Memory B cell (primary cell): ENCODE data around the gene KCNQ1OT1.

Experiments used
- ATAC-seq: fragments of 150-1000 bp; cut with Tn5 transposase; 2 replicates; pipeline ENCODE4 v1.10.0; 2021; ENCODE audit warnings: low read depth, mild to moderate bottlenecking, moderate library complexity
- DNase-seq, 2 donors: peaks; one replicate each; pipeline ENCODE4 v3.0.0; 2022; ENCODE audit warnings: low spot score in 2 of 2
- H3K27ac Mint-ChIP-seq: one replicate; pipeline ENCODE4 v1.8.0; 2022; ENCODE audit warnings: mild to moderate bottlenecking, moderate library complexity, mixed read lengths
- H3K27me3 Mint-ChIP-seq: one replicate; pipeline ENCODE4 v1.8.0; 2022; ENCODE audit warnings: mixed read lengths
- H3K36me3 Mint-ChIP-seq: one replicate; pipeline ENCODE4 v1.8.0; 2022; ENCODE audit warnings: mild to moderate bottlenecking, mixed read lengths
- H3K4me1 Mint-ChIP-seq: one replicate; pipeline ENCODE4 v1.8.0; 2022; ENCODE audit warnings: mixed read lengths
- H3K4me3 Mint-ChIP-seq: one replicate; pipeline ENCODE4 v1.8.0; 2022; ENCODE audit warnings: mild to moderate bottlenecking, moderate library complexity, mixed read lengths
- H3K9me3 Mint-ChIP-seq: one replicate; pipeline ENCODE4 v1.8.0; 2022; ENCODE audit warnings: mixed read lengths

The KCNQ1OT1 gene

DNA sequence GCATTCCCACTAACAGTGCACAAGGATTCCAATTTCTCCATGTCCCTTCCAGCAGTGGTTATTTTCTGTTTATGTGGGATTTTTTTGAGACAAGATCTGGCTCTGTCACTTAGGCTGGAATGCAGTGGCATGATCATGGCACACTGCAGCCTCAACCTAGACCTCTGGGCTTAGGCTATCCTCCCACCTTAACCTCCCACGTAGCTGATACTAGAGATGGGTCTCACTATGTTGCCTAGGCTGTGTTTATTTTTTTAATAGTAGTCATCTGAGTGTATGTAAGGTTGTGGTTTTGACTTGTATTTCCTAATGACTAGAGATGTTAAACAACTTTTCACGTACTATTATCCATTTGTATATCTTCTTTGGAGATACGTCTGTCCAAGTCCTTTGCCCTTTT, 74.6 kb downstream of the KCNQ1OT1 start:
- DNase-seq (no peak), ATAC-seq (no peak)
- no peaks in the 10 kb centered on the region for H3K27me3 Mint-ChIP-seq
- H3K4me1 Mint-ChIP-seq: peaks cover 5% of the 10 kb centered on the region
- H3K36me3 Mint-ChIP-seq: peaks cover 65% of the 10 kb centered on the region
- peaks cover 8% of the 10 kb centered on the region for H3K9me3 Mint-ChIP-seq
- no peak overlapping the region for H3K4me3 Mint-ChIP-seq
- no peak overlapping the region for H3K27ac Mint-ChIP-seq

DNA sequence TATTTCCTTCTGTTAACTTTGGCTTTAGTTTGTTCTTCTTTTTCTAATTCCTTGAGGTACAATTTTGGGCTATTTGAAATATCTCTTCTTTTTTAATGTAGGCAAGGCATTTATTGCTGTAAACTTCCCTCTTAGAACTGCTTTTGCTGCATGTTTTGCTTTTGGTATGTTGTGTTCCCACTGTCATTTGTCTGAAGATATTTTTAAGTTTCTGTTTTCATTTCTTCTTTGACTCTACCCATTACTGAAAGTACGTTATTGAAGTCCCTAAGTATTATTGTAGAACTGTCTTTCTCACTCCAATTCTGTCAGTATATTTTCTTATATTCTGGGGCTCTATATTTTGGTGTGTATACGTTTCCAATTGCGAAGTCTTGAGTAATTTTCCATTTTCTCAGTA, 77.9 kb downstream of the KCNQ1OT1 start:
- Mint-ChIP-seq H3K9me3 (no peaks in the 10 kb centered on the region), H3K4me1 (peaks cover 7% of the 10 kb centered on the region), H3K36me3 (peaks cover 53% of the 10 kb centered on the region), H3K27me3 (no peaks in the 10 kb centered on the region), H3K27ac (no peak overlapping the region), H3K4me3 (no peak overlapping the region)
- no peak for ATAC-seq
- DNase-seq: no peak

GRCh38 chr11:2612884-2613571, 86.8 kb downstream of the KCNQ1OT1 start:
- no peak overlapping the region for H3K4me3 Mint-ChIP-seq
- peaks cover 61% of the 10 kb centered on the region for H3K36me3 Mint-ChIP-seq
- H3K27me3 Mint-ChIP-seq: no peaks in the 10 kb centered on the region
- H3K27ac Mint-ChIP-seq: no peak overlapping the region
- DNase-seq (no peak), ATAC-seq (no peak)
- peaks cover 6% of the 10 kb centered on the region for H3K4me1 Mint-ChIP-seq
- peaks cover 20% of the 10 kb centered on the region for H3K9me3 Mint-ChIP-seq

DNA sequence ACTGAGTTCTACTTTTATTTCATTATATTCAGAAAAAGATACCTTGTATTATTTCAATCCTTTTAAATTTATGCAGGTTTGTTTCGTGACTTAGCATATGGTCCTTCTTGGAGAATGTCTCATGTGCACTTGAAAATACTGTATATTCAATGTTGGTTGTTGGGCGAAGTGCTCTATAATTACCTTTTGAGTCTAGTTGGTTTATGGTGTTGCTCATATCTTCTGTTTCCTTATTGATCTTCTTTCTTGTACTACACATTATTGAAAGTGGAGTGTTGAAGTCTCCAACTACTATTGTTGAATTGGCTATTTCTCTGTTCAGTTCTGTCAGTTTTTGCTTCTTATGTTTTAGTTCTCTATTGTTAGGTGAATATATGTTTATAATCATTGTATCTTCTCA, 90.4 kb downstream of the KCNQ1OT1 start:
- H3K27me3 Mint-ChIP-seq: no peaks in the 10 kb centered on the region
- no peak overlapping the region for H3K4me3 Mint-ChIP-seq
- H3K9me3 Mint-ChIP-seq: peaks cover 20% of the 10 kb centered on the region
- DNase-seq (no peak), ATAC-seq (no peak)
- peaks cover 6% of the 10 kb centered on the region for H3K4me1 Mint-ChIP-seq
- no peak overlapping the region for H3K27ac Mint-ChIP-seq
- H3K36me3 Mint-ChIP-seq: peaks cover 70% of the 10 kb centered on the region

- H3K27ac Mint-ChIP-seq: no peak overlapping the region
- no peak for ATAC-seq
- H3K4me1 Mint-ChIP-seq: no peaks in the 10 kb centered on the region
- no peak overlapping the region for H3K4me3 Mint-ChIP-seq
- H3K27me3 Mint-ChIP-seq: no peaks in the 10 kb centered on the region
- peaks cover 51% of the 10 kb centered on the region for H3K36me3 Mint-ChIP-seq
- no peak for DNase-seq
- peaks cover 13% of the 10 kb centered on the region for H3K9me3 Mint-ChIP-seq
Observed at GRCh38 chr11:2599561-2600189, 100.1 kb downstream of the KCNQ1OT1 start.

DNA sequence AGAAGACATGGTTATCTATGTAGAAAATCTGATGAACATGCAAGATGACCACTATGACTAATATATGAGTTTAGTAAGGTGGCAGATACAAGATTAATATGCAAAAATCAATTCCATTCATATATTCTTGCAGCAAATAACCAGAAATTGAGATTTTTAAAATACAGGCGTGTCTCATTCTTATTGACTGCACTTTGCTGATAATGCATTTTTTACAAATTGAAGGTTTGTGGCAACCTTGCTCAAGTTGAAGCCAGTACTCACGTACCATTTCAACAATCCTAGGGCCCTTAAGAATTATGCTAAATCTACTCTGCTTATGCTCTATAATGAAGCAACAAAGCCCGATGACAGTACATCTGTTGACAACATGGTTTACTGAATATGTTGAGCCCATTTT, 104.6 kb downstream of the KCNQ1OT1 start:
- H3K4me3 Mint-ChIP-seq: no peak overlapping the region
- DNase-seq: no peak
- no peaks in the 10 kb centered on the region for H3K4me1 Mint-ChIP-seq
- no peak overlapping the region for H3K27ac Mint-ChIP-seq
- no peak for ATAC-seq
- H3K27me3 Mint-ChIP-seq: no peaks in the 10 kb centered on the region
- H3K9me3 Mint-ChIP-seq: peaks cover 8% of the 10 kb centered on the region
- H3K36me3 Mint-ChIP-seq: peaks cover 50% of the 10 kb centered on the region

DNA sequence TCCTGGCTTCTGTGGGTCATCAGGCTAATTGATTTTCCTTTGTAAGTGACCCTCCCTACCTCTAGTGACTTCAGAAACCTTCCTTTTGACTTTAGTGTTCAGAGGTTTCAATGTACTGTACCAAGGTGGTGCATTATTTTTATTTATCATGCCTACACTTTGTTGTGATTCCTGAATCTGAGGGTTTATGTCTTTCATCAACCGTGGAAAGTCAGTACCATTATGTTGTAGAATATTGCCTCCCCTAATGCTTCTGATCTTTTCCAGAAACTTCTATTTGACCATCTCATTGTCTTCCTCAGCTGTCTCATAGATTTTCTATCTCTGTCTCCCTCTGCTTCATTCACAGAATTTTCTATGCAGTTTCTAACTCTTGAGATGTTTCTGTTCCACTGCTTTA, 105.5 kb downstream of the KCNQ1OT1 start:
- no peak for ATAC-seq
- no peak for DNase-seq
- Mint-ChIP-seq H3K36me3 (peaks cover 44% of the 10 kb centered on the region), H3K4me3 (no peak overlapping the region), H3K27ac (no peak overlapping the region), H3K27me3 (no peaks in the 10 kb centered on the region), H3K4me1 (no peaks in the 10 kb centered on the region), H3K9me3 (peaks cover 8% of the 10 kb centered on the region)

DNA sequence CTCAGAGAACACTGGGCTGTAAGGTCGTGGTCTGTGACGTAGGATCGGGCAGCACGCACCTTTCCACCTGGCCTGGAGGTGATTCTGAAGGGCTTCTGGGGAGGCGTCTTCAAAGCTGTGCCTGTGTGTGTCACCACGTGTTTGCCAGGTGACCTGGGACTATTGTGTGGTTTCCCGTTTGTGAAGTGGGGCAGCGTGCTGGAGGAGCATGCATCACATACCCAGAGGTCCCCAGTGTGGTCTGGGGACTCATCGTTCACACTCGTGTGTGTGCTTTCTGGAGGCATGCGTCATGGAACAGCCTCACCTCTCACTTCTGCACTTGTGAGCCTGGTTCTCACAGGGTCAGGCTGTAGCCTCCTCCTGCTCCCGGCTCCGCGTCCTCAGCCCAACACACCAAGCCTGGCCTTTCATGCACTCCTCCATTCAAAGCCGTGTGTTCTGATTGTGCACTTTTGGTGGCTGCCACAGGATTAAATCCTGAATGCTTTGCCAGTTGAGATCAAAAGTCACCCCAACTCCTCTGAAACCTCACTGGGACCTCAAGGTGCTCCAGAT, 106.3 kb downstream of the KCNQ1OT1 start:
- ATAC-seq: no peak
- Mint-ChIP-seq H3K36me3 (peaks cover 45% of the 10 kb centered on the region), H3K4me1 (no peaks in the 10 kb centered on the region), H3K27ac (no peak overlapping the region), H3K9me3 (peaks cover 8% of the 10 kb centered on the region), H3K4me3 (no peak overlapping the region), H3K27me3 (no peaks in the 10 kb centered on the region)
- no peak for DNase-seq

- no peaks in the 10 kb centered on the region for H3K27me3 Mint-ChIP-seq
- H3K4me3 Mint-ChIP-seq: no peak overlapping the region
- no peak overlapping the region for H3K27ac Mint-ChIP-seq
- no peak for DNase-seq
- no peaks in the 10 kb centered on the region for H3K4me1 Mint-ChIP-seq
- peaks cover 6% of the 10 kb centered on the region for H3K9me3 Mint-ChIP-seq
- no peak for ATAC-seq
- H3K36me3 Mint-ChIP-seq: peaks cover 42% of the 10 kb centered on the region
Observed at GRCh38 chr11:2592559-2593392, 107.0 kb downstream of the KCNQ1OT1 start.

- no peak for ATAC-seq
- Mint-ChIP-seq H3K27me3 (no peaks in the 10 kb centered on the region), H3K4me3 (no peak overlapping the region), H3K4me1 (no peaks in the 10 kb centered on the region), H3K9me3 (peaks cover 5% of the 10 kb centered on the region), H3K27ac (no peak overlapping the region), H3K36me3 (peaks cover 36% of the 10 kb centered on the region)
- DNase-seq: no peak
Observed at GRCh38 chr11:2591805-2592204, 108.0 kb downstream of the KCNQ1OT1 start.

DNA sequence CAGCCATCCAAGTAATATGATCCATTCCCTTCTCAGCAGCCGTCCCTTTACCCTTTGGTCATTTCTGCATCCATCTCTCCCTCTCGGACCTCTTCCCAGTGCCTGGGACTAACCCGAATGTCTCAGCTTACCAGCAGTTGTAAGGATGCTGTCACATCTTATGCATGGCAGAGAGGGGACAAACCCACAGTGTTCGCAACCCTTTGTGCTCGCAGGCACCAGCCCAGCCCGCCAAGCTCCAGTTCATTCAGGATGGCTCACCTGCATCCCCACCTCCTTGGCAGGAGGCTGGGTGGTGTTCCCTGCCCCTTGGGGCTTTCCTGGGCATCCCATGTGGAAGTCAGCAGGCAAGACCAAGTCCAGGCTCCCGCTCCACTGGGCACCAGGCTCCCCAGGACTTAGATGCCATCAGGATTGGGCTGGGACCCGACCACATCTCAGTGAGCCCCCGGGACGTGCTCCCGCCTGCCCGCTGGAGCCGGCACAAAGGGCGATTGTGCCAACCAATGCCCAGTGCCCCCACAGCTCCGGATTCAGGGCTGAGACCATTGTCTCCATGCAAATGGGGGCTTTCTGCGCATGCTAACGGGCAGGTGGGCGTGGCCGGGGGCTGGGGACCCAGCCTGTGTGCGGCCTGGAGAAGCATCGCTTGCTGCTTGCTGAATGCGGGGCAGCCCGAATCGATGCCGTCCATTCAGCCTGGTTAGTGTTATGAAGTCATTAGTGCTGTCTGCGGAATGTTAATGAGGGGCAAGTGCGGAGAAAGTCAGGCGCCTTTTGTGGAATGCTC, 108.6 kb downstream of the KCNQ1OT1 start:
- Mint-ChIP-seq H3K4me3 (no peak overlapping the region), H3K36me3 (peaks cover 33% of the 10 kb centered on the region), H3K9me3 (peaks cover 2% of the 10 kb centered on the region), H3K27me3 (no peaks in the 10 kb centered on the region), H3K27ac (no peak overlapping the region), H3K4me1 (no peaks in the 10 kb centered on the region)
- DNase-seq: no peak
- ATAC-seq: no peak

DNA sequence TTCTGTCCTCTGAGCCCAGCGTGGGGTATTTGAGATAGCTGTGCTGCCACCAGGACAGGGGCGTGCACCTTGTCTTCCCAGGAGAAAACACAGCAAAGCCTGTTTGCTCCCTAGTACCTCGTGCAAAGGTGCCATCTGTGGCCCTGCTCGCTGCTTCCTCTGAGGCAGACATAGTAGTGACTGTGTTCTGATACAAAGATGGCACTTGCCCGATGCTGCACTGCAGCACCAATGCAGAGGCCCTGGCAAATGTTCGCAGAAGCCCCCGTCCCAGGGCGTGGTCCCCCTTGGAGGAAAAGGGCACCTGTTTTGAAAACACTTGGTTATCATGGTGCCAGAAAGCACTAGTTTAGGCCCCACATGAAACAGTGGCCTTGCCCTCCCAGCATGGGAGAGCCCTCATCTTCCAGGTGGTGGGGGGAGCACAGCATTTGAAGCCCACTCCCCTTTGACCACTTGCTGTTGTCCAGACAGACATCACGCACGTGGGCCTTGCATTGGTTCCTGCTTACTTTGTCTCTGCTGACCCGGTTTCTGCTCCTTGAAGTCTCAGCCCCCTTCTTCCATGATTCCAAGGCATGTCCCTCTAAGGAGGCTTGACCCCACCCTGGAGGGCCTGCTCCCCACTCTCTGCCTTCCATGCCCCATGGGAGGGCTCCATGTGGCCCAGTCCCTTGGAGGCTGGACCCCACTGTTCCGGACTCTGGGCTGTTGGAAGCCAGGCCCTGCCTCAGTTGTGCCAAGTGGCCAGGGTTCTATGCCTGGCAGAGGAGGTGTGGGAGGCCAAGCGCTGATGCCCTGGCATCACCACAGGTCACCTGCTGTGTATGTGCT, 109.4 kb downstream of the KCNQ1OT1 start:
- H3K4me3 Mint-ChIP-seq: no peak overlapping the region
- H3K36me3 Mint-ChIP-seq: peaks cover 30% of the 10 kb centered on the region
- no peaks in the 10 kb centered on the region for H3K9me3 Mint-ChIP-seq
- no peak overlapping the region for H3K27ac Mint-ChIP-seq
- ATAC-seq: no peak
- no peaks in the 10 kb centered on the region for H3K4me1 Mint-ChIP-seq
- DNase-seq: no peak
- no peaks in the 10 kb centered on the region for H3K27me3 Mint-ChIP-seq

DNA sequence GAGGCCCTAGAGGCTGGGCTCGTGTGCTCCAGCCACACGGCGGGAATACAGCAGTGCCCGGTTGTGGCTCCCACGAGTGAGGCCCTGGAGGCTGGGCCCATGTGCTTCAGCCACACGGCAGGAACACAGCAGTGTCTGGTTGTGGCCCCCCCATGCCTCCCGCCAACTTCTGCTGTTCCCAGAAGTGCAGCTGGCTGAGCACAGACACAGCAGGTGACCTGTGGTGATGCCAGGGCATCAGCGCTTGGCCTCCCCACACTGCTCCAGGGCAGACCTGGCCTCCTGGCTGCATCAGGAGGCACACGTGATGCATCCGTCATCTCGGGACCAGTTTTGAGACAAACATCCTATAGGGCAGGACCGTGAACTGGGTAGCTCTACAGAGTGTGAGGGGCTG, 110.3 kb downstream of the KCNQ1OT1 start:
- peaks cover 25% of the 10 kb centered on the region for H3K36me3 Mint-ChIP-seq
- DNase-seq (no peak), ATAC-seq (no peak)
- H3K4me1 Mint-ChIP-seq: no peaks in the 10 kb centered on the region
- H3K4me3 Mint-ChIP-seq: no peak overlapping the region
- no peaks in the 10 kb centered on the region for H3K27me3 Mint-ChIP-seq
- H3K27ac Mint-ChIP-seq: no peak overlapping the region
- no peaks in the 10 kb centered on the region for H3K9me3 Mint-ChIP-seq
